HG03520 (cell line): Measurements from ENCODE around the gene TM2D1.
A peak's percentile ranks its signal among the peaks of the same experiment; 100 is the strongest.
"Not testable (repeated sequence)": the region's sequence is repeated elsewhere in the genome, so short reads cannot be mapped to it uniquely, and the experiment has no call there.

Source experiments
- ATAC-seq: cut with Tn5 transposase; IDR thresholded peaks from one replicate; pipeline ENCODE4 v1.9.1; 2021; ENCODE audit warnings: mild to moderate bottlenecking, moderate library complexity; ENCODE audit not compliant: unreplicated experiment

TM2D1 gene

GRCh38 chr1:61724813-61725694, at the start of gene TM2D1:
Gene TM2D1, minus strand, starts transcription at chr1:61725141. Its CDS starts 21 bp downstream, at chr1:61725120.
- ATAC-seq, result peak; percentile 100

- no peak for ATAC-seq
These were observed 45.2 kb upstream of the TM2D1 start for GRCh38 chr1:61770131-61770530.

- ATAC-seq, result no peak
These were observed 33.0 kb upstream of the TM2D1 start for GRCh38 chr1:61757950-61758349.

DNA sequence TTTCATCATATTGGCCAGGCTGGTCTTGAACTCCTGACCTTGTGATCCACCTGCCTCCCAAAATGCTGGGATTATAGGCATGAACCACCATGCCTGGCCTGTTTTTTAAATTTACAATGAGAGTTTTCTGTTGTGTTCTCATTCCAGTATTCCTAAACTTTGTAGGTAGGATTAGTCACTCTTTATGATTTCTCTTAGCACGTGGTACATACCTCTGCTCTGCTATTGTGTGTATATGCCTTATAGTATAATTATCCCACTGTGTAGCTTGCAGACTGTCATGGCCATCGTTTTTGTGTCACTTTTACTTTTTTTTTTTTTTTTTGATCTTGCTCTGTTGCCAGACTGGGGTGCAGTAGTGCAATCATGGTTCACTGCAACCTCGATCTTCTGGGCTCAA, 31.8 kb upstream of the TM2D1 start:
- ATAC-seq, result no peak

DNA sequence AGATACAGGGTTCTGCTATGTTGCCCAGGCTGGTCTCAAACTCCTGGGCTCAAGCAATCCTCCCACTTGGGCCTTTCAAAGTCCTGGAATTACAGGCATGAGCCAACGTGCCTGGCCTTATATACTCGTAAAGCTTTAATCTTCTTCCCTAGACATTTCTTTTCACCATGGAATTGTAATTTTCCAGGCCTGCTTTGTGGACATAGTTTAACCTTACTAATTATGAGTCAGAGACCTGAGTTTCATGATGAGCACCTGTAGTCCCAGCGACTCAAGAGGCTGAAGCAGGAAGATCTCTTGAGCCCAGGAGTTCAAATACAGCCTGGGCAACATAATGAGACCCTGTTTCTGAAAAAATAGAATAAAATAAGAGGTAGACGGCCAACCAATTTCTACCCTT, 29.6 kb upstream of the TM2D1 start:
- ATAC-seq, result no peak

DNA sequence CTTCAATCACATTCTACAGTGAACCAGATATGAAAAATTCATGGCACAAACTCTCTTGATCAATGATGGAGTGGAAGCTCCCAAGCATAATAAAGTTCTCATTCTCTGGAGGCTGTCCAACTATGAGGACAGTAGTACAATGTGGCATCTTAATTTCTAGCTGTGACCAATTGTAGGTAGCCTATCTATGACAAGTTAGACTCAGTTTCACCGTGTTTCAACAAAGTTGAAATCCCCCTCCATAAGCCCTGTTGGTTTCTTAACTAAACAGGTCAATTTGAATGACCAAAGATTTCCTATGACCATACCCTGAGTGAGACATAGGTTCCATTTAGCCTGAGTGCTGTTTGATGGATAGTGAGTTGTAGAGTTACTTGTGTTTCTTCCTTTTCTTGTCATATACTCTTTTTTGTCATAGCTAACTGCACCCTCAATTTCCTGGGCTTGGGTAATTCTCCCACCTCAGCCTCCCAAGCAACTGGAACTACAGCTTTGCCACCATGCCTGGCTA, 29.1 kb upstream of the TM2D1 start:
- ATAC-seq, result no peak

DNA sequence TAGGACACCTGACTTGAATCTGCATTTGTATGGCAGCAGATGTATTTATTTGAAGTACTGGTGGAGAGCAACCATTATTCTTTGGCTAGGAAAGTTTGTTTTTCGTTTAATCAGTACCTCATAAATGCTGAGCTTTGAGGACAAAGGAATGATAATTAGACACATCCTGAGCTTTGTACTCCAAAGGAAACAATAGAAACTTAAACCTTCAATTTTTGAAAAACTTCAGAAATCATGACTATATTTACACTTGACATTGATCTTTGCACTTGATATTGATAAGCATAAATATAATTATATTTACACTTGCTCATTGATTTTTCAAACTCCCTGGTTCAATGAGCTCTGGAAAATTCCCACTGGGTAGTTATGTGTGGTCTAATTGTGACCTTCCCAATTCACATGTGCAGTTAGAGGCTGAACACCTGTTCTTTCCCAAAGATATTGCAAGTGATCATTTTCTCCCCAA, 28.0 kb upstream of the TM2D1 start:
- ATAC-seq, result no peak

- no peak for ATAC-seq
These were observed 24.6 kb upstream of the TM2D1 start for GRCh38 chr1:61749574-61749973.

DNA sequence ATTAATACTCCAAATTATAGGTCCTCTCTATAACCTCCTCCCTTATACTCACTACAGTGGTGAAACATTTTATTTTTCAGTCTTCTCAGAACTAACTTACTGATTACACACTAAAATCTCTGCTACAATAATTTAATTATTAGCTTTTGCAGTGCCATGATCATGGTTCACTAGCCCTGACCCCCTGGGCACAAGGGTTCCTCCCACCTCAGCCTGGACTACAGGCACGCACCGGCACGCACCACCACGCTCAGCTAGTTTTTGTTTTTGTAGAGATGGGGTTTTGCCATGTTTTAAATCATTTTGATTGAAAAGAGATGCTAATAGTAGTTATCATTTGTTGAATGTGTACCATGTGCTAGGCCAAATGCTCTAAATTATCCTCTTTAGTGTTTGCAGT, 23.6 kb upstream of the TM2D1 start:
- ATAC-seq, result no peak

GRCh38 chr1:61746813-61747212, 21.9 kb upstream of the TM2D1 start:
- no peak for ATAC-seq

DNA sequence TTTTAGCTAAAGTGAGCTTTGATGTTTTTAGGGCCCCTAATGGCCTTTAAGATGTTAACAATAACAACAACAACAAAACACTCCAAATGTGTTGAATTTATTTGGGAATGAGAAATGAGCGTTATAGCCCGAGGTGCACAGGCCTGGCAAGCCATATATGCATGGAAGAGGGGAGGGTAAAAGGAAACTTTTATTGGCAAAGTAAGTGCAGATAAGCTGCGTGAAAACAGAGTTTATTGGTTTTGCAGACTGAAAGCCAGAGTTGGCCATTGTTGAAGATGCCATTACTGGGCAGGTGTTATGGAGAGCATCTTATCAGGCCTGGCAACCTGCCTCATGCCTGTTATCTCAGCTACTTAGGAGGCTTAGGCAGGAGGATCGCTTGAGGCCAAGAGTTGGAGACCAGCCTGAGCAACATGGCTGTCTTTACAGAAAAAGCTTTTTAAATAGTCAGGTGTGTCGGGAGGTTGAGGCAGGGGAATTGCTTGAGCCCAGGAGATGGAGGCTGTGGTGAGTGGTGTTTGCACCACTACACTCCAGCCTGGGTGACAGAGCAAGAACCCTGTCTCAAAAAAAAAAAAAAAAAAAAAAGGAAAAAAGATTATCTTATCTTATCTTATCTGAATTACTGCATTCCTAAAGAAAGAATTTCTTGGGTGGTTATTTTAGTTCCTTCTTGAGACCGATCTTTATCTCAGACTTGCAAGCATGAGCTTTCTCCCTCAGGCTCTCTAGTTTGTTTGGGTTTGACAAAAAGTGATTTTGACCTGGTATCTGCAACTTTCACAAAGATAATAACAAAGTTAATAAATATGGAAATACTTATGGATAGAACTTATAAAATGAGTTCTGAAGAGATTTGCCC, 19.0 kb upstream of the TM2D1 start:
- ATAC-seq, result no peak

GRCh38 chr1:61743431-61743705, 18.4 kb upstream of the TM2D1 start:
- ATAC-seq, result no peak

- peak; percentile 33 for ATAC-seq
These were observed 17.9 kb upstream of the TM2D1 start for GRCh38 chr1:61742620-61743430.

GRCh38 chr1:61741711-61742619, 17.0 kb upstream of the TM2D1 start, which contains the start of gene PATJ:
Gene PATJ, plus strand, starts transcription at chr1:61742480. Its CDS starts 20,413 bp downstream, at chr1:61762893.
- peak; percentile 63 for ATAC-seq

GRCh38 chr1:61740751-61741700, 16.1 kb upstream of the TM2D1 start:
- ATAC-seq, result no peak

- no peak for ATAC-seq
These were observed 7.8 kb upstream of the TM2D1 start for GRCh38 chr1:61732726-61733125.

- not testable (repeated sequence) for ATAC-seq
These were observed 5.7 kb upstream of the TM2D1 start for GRCh38 chr1:61730679-61731078.

GRCh38 chr1:61727544-61727943, 2.6 kb upstream of the TM2D1 start:
- ATAC-seq, result no peak

GRCh38 chr1:61724506-61724812, 482 bp downstream of the TM2D1 start:
- ATAC-seq, result no peak
